ENCODE data around the gene DGKA.

DGKA gene

GRCh38 chr12:55937981-55938380 lies 7.0 kb downstream of the DGKA start:
- no peak overlapping the region for H3K4me3 ChIP-seq (ENCODE audit: low read depth, low read length)
- no peak for TF ChIP-seq CTCF (IDR thresholded peaks at IDR 0.05; ENCODE audit: borderline replicate concordance, insufficient read depth, low read depth, low read length)

GRCh38 chr12:55938826-55939501 lies 8.0 kb downstream of the DGKA start:
- TF ChIP-seq CTCF (IDR thresholded peaks at IDR 0.05; ENCODE audit: borderline replicate concordance, insufficient read depth, low read depth, low read length) = no peak
- H3K4me3 ChIP-seq (ENCODE audit: low read depth, low read length) = no peak overlapping the region

GRCh38 chr12:55940065-55940732 lies 9.2 kb downstream of the DGKA start:
- TF ChIP-seq CTCF (IDR thresholded peaks at IDR 0.05; ENCODE audit: borderline replicate concordance, insufficient read depth, low read depth, low read length) = peak; percentile 91
- H3K4me3 ChIP-seq (ENCODE audit: low read depth, low read length) = no peak overlapping the region

DNA sequence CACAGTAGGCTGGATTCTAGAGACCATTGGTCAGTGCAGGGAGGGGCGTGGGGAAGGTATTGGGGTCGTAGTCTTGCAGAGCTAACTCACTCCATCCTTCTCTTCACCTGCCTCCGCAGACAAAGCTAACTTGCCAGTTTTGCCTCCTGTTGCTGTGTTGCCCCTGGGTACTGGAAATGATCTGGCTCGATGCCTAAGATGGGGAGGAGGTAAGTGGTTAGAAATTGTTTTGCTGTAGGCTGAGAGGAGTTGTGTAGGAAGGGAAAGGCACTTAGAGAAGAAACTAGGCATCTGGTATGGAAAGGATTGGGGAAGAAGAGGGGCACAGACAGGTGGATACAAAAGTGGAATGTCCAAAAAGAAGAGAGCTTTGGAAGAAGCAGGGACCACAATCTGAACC lies 11.1 kb downstream of the DGKA start:
- no peak for TF ChIP-seq CTCF (IDR thresholded peaks at IDR 0.05; ENCODE audit: borderline replicate concordance, insufficient read depth, low read depth, low read length)
- no peak overlapping the region for H3K4me3 ChIP-seq (ENCODE audit: low read depth, low read length)

- TF ChIP-seq CTCF (IDR thresholded peaks at IDR 0.05; ENCODE audit: borderline replicate concordance, insufficient read depth, low read depth, low read length) = no peak
- H3K4me3 ChIP-seq (ENCODE audit: low read depth, low read length) = no peak overlapping the region
Measured at GRCh38 chr12:55942577-55943136, 11.7 kb downstream of the DGKA start.

GRCh38 chr12:55946553-55946952 lies 15.6 kb downstream of the DGKA start:
- TF ChIP-seq CTCF (IDR thresholded peaks at IDR 0.05; ENCODE audit: borderline replicate concordance, insufficient read depth, low read depth, low read length) = no peak
- no peak overlapping the region for H3K4me3 ChIP-seq (ENCODE audit: low read depth, low read length)

GRCh38 chr12:55955344-55955743 lies 24.4 kb downstream of the DGKA start:
- TF ChIP-seq CTCF (IDR thresholded peaks at IDR 0.05; ENCODE audit: borderline replicate concordance, insufficient read depth, low read depth, low read length) = no peak
- H3K4me3 ChIP-seq (ENCODE audit: low read depth, low read length) = no peak overlapping the region
